Loucy (cell line): ENCODE data around the gene RNASE11.

ENCODE experiments used
- H2AFZ ChIP-seq: fragments of 200-600 bp; sonication (generic); 2 replicates; pipeline ENCODE4 v1.6.0; 2016; ENCODE audit warnings: antibody characterized with exemption, mild to moderate bottlenecking, low read length, moderate library complexity
- H3F3A ChIP-seq: fragments of 200-600 bp; 2 replicates; pipeline ENCODE4 v1.6.0; 2016; ENCODE audit warnings: antibody characterized with exemption, low read depth, mild to moderate bottlenecking
- H3K27me3 ChIP-seq: fragments of 200-600 bp; sonication (generic); 2 replicates; pipeline ENCODE4 v1.6.1; 2014; ENCODE audit warnings: low read length, mild to moderate bottlenecking; ENCODE audit not compliant: insufficient read depth, poor library complexity, severe bottlenecking
- H3K36me3 ChIP-seq: fragments of 200-600 bp; sonication (generic); 2 replicates; pipeline ENCODE4 v1.6.1; 2016; ENCODE audit warnings: low read length; ENCODE audit not compliant: insufficient read depth
- H3K4me1 ChIP-seq: fragments of 200-600 bp; sonication (generic); 2 replicates; pipeline ENCODE4 v1.5.1; 2014; ENCODE audit warnings: low read length, mild to moderate bottlenecking; ENCODE audit not compliant: insufficient read depth, poor library complexity, severe bottlenecking
- H3K4me2 ChIP-seq: fragments of 200-600 bp; sonication (generic); 2 replicates; pipeline ENCODE4 v1.6.0; 2014; ENCODE audit warnings: antibody characterized with exemption, low read length, low read depth, mild to moderate bottlenecking; ENCODE audit not compliant: poor library complexity, severe bottlenecking
- H3K4me3 ChIP-seq: fragments of 200-600 bp; sonication (generic); 2 replicates; pipeline ENCODE4 v1.5.1; 2014; ENCODE audit warnings: low read length, mild to moderate bottlenecking, mixed read lengths; ENCODE audit not compliant: poor library complexity, severe bottlenecking
- H3K79me2 ChIP-seq: fragments of 200-600 bp; sonication (generic); 2 replicates; pipeline ENCODE4 v1.6.1; 2014; ENCODE audit warnings: low read length; ENCODE audit not compliant: insufficient read depth
- H3K9ac ChIP-seq: fragments of 200-600 bp; sonication (generic); 2 replicates; pipeline ENCODE4 v1.6.0; 2014; ENCODE audit warnings: mild to moderate bottlenecking, low read depth, low read length, moderate library complexity; ENCODE audit not compliant: poor library complexity, severe bottlenecking
- H3K9me2 ChIP-seq: fragments of 200-600 bp; sonication (generic); replicated peaks from 2 replicates; pipeline ENCODE4 v1.6.1; 2016; ENCODE audit warnings: low read depth, low read length, mixed read lengths
- H3K9me3 ChIP-seq: fragments of 200-600 bp; sonication (generic); 2 replicates; pipeline ENCODE4 v1.6.1; 2014; ENCODE audit warnings: mild to moderate bottlenecking, antibody characterized with exemption, low read length, low read depth; ENCODE audit not compliant: insufficient read depth
- H4K20me1 ChIP-seq: fragments of 200-600 bp; sonication (generic); 2 replicates; pipeline ENCODE4 v1.6.0; 2014; ENCODE audit warnings: antibody characterized with exemption, low read length, mild to moderate bottlenecking; ENCODE audit not compliant: insufficient read depth, poor library complexity, severe bottlenecking
- CTCF ChIP-seq: fragments of 200-600 bp; sonication (generic); conservative IDR thresholded peaks from 2 replicates; pipeline ENCODE4 v1.5.1; 2014; ENCODE audit warnings: mild to moderate bottlenecking, antibody characterized with exemption, low read length
- EZH2phosphoT487 ChIP-seq: fragments of 200-600 bp; IDR thresholded peaks from 2 replicates; pipeline ENCODE4 v1.6.1; 2018; ENCODE audit warnings: antibody characterized with exemption, mild to moderate bottlenecking, moderate library complexity, borderline replicate concordance

The RNASE11 gene

GRCh38 chr14:20607617-20608016, 19.8 kb upstream of the RNASE11 start:
- Histone ChIP-seq H3F3A (0 out of 2 replicates have a peak, but pooled peaks cover 2% of the 10 kb centered on the region), H4K20me1 (no peaks in the 10 kb centered on the region), H3K9ac (no peak overlapping the region), H3K36me3 (no peaks in the 10 kb centered on the region), H3K4me1 (peaks cover 30% of the 10 kb centered on the region), H2AFZ (no peak overlapping the region), H3K79me2 (no peaks in the 10 kb centered on the region), H3K9me3 (no peaks in the 10 kb centered on the region), H3K27me3 (no peaks in the 10 kb centered on the region), H3K9me2 (no peaks in the 10 kb centered on the region), H3K4me2 (no peak overlapping the region), H3K4me3 (no peak overlapping the region)
- TF ChIP-seq CTCF (no peak), EZH2phosphoT487 (no peak)

- TF ChIP-seq EZH2phosphoT487 (no peak), CTCF (no peak)
- Histone ChIP-seq H3K4me2 (no peak overlapping the region), H3K9me2 (no peaks in the 10 kb centered on the region), H3K9me3 (no peaks in the 10 kb centered on the region), H2AFZ (peak overlapping the region; percentile 54; the same call in 1 of the 2 replicates), H3K4me1 (peaks cover 24% of the 10 kb centered on the region), H4K20me1 (no peaks in the 10 kb centered on the region), H3K36me3 (no peaks in the 10 kb centered on the region), H3F3A (0 out of 2 replicates have a peak, but pooled peaks cover 2% of the 10 kb centered on the region), H3K79me2 (no peaks in the 10 kb centered on the region), H3K9ac (no peak overlapping the region), H3K4me3 (no peak overlapping the region), H3K27me3 (no peaks in the 10 kb centered on the region)
Observed at GRCh38 chr14:20606902-20607242, 19.1 kb upstream of the RNASE11 start.

GRCh38 chr14:20606190-20606901, 18.5 kb upstream of the RNASE11 start:
- Histone ChIP-seq H3F3A (0 out of 2 replicates have a peak, but pooled peaks cover 1% of the 10 kb centered on the region), H3K4me1 (peaks cover 19% of the 10 kb centered on the region), H3K79me2 (no peaks in the 10 kb centered on the region), H2AFZ (peak overlapping the region; percentile 54; the same call in 1 of the 2 replicates), H3K9me2 (no peaks in the 10 kb centered on the region), H3K9ac (no peak overlapping the region), H4K20me1 (no peaks in the 10 kb centered on the region), H3K4me2 (no peak overlapping the region), H3K9me3 (no peaks in the 10 kb centered on the region), H3K27me3 (no peaks in the 10 kb centered on the region), H3K36me3 (no peaks in the 10 kb centered on the region), H3K4me3 (no peak overlapping the region)
- TF ChIP-seq EZH2phosphoT487 (no peak), CTCF (peak; percentile 74)
